ENCODE measurements around the gene SULT2B1.

DNA sequence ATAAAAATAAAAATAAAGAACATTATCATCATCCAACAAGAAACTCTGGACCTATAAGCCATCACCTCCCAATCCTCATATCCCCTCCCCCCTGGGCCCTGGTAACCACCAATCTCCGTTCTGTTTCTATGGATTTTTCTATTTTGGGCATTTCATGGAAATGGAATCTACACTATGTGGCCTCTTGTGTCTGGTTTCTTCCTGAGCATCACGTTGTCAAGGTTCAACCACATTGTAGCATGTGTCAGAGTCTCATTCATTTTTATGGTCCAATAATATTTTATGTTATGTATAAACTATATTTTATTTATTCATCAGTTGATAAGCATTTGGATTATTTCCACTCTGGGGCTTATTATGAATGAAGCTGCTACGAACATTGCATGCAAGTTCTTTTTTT is 26.9 kb downstream of the SULT2B1 start:
- TF ChIP-seq EP300 (IDR thresholded peaks at IDR 0.05; ENCODE audit: borderline replicate concordance) (no peak), YY1 (IDR thresholded peaks at IDR 0.05; ENCODE audit: low read depth) (no peak), TCF12 (IDR thresholded peaks at IDR 0.05; ENCODE audit: low read depth) (no peak), EGR1 (IDR thresholded peaks at IDR 0.05) (no peak), TEAD4 (IDR thresholded peaks at IDR 0.05) (no peak), CEBPB (IDR thresholded peaks at IDR 0.05) (no peak), ZBTB7A (IDR thresholded peaks at IDR 0.05; ENCODE audit: low read depth) (no peak), RAD21 (IDR thresholded peaks at IDR 0.05; ENCODE audit: low read depth) (no peak)
- TF ChIP-seq, protein P1, sequence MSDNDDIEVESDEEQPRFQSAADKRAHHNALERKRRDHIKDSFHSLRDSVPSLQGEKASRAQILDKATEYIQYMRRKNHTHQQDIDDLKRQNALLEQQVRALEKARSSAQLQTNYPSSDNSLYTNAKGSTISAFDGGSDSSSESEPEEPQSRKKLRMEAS (IDR thresholded peaks at IDR 0.05) = no peak
- TF ChIP-seq, protein P2, sequence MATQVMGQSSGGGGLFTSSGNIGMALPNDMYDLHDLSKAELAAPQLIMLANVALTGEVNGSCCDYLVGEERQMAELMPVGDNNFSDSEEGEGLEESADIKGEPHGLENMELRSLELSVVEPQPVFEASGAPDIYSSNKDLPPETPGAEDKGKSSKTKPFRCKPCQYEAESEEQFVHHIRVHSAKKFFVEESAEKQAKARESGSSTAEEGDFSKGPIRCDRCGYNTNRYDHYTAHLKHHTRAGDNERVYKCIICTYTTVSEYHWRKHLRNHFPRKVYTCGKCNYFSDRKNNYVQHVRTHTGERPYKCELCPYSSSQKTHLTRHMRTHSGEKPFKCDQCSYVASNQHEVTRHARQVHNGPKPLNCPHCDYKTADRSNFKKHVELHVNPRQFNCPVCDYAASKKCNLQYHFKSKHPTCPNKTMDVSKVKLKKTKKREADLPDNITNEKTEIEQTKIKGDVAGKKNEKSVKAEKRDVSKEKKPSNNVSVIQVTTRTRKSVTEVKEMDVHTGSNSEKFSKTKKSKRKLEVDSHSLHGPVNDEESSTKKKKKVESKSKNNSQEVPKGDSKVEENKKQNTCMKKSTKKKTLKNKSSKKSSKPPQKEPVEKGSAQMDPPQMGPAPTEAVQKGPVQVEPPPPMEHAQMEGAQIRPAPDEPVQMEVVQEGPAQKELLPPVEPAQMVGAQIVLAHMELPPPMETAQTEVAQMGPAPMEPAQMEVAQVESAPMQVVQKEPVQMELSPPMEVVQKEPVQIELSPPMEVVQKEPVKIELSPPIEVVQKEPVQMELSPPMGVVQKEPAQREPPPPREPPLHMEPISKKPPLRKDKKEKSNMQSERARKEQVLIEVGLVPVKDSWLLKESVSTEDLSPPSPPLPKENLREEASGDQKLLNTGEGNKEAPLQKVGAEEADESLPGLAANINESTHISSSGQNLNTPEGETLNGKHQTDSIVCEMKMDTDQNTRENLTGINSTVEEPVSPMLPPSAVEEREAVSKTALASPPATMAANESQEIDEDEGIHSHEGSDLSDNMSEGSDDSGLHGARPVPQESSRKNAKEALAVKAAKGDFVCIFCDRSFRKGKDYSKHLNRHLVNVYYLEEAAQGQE (IDR thresholded peaks at IDR 0.05; ENCODE audit: low read depth) = no peak

Data from Ishikawa (cell line).